Ovary (tissue), 9 donors: ENCODE results near the gene EIF3L. TPM values are rescaled to one million over a fixed set of nuclear protein-coding genes. Genes with fewer than 3 reads are reported as not detected.

Source experiments
- DNase-seq, 5 donors: peaks; one replicate each; pipeline ENCODE4 v3.0.0-alpha.2; 2019 to 2020
- H3K27ac ChIP-seq, 2 donors: fragments of 200-600 bp; one replicate each; pipeline versions ENCODE4 v1.5.1 to v1.8.0; 2019 to 2022
- H3K27me3 ChIP-seq: fragments of 200-600 bp; one replicate; pipeline ENCODE4 v1.8.0; 2022
- H3K36me3 ChIP-seq: fragments of 200-600 bp; sonication (generic); one replicate; pipeline ENCODE4 v1.5.1; 2019
- H3K4me1 ChIP-seq: one replicate; pipeline ENCODE4 v1.8.1; 2013; ENCODE audit warnings: mild to moderate bottlenecking, moderate library complexity; ENCODE audit not compliant: insufficient read depth
- H3K4me3 ChIP-seq: fragments of 200-600 bp; sonication (generic); one replicate; pipeline ENCODE4 v1.5.1; 2017
- H3K9me3 ChIP-seq, 2 donors: fragments of 200-600 bp in 1 of 2; sonication (generic) in 1 of 2; one replicate each; pipeline versions ENCODE4 v1.5.1 to v1.8.1; 2013 to 2019; ENCODE audit warnings: mild to moderate bottlenecking in 1 of 2, moderate library complexity in 1 of 2
- CTCF ChIP-seq, 3 donors: fragments of 450-650 bp in 2 of 3; fragments of 200-600 bp in 1 of 3; IDR thresholded peaks; one replicate each; pipeline versions ENCODE4 v1.5.1 to v1.8.0; 2016 to 2022; ENCODE audit warnings: antibody characterized with exemption in 3 of 3, mild to moderate bottlenecking in 1 of 3
- EP300 ChIP-seq: sonication (generic); formaldehyde crosslinking; IDR thresholded peaks from one replicate; pipeline ENCODE4 v1.6.1; 2017; ENCODE audit warnings: antibody characterized with exemption
- POLR2A ChIP-seq: fragments of 450-650 bp; IDR thresholded peaks from one replicate; pipeline ENCODE4 v1.6.1; 2017; ENCODE audit warnings: antibody characterized with exemption, mild to moderate bottlenecking, moderate library complexity
- WGBS, 3 donors: extraction: QIAGEN DNeasy Blood & Tissue Kit in 1 of 3; methylation state at CpG; one replicate each; pipeline versions ENCODE4 v1.1.5 to v1.1.7; 2013 to 2017; 5-methylcytosine and 5-hydroxymethylcytosine counted together
- intact Hi-C, 4 donors: fragments of 100-400 bp; cut with DNase I; formaldehyde crosslinking; loops; one replicate each; pipeline versions ENCODE4 v1.11.0 to v1.15.1; 2022 to 2023
- polyA plus RNA-seq, 2 donors: library from polyadenylated mRNA; stranded (reverse); fragments of 200-250 nt in 1 of 2; fragments of 350-450 nt in 1 of 2; fragmentation: Illumina TruSeq in 1 of 2; extraction: RNeasy Lipid Tissue Mini Kit (QIAGEN cat#74804) in 1 of 2; gene quantifications; one replicate each; pipeline ENCODE4 v1.2.3, GENCODE V29; 2013 to 2014
- total RNA-seq, 7 donors: library from RNA; depleted of rRNA in 2 of 7; stranded (reverse); fragments of >200 nt in 2 of 7; fragmentation: NEBNext Ultra II Directional in 3 of 7; extraction: Animal tissue kit (Norgen Biotek cat#: 25700) in 3 of 7; gene quantifications; one replicate each; pipeline versions ENCODE4 v1.1.0 to v1.2.4, GENCODE V29; 2016 to 2023
- donor health status: DM: no; HTN: no; CAD: no; lungs with moderate emphysema.
- donor health status: DM: no; HTN: no; CAD: no.
- donor health status: Bipolar disorder and iron deficiency.
- donor health status: DM: yes; HTN: yes; CAD: no.
- donor health status: DM: no; HTN: no; CAD: no.
- donor health status: DM: yes; HTN: yes; CAD: no.

EIF3L gene
- total and polyA plus RNA-seq, 9 donors = 534 to 1,344 (median 896) TPM

DNA sequence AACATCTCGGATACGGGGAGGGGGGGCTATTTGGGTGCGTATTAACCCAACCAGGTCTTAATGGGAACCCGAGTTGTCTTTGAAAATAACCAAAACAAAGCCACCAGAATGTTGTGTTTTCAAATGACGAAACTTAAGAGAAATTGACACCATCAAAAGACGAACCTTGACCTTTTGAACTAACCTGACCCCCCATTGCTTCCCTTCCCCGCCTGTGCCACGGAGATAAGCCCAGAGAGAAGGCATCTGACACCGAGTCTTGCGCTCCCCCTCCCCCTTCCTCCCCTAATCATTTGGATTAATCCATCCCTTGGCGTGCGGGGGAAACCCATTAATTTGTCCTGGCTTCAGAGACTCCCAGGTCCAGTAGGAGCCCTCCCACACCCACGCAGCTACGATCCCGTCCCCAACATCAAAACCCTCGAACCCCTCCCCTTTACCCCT, 46.0 kb upstream of the EIF3L start:
- TF ChIP-seq CTCF (IDR thresholded peaks at IDR 0.05) = no peak
- no peak for TF ChIP-seq EP300
- TF ChIP-seq POLR2A = no peak
- peak in 1 of 5 donors; percentile 38 for DNase-seq
- H3K9me3 ChIP-seq = no peaks in the 10 kb centered on the region
- no peak overlapping the region for H3K27ac ChIP-seq
- H3K36me3 ChIP-seq = no peaks in the 10 kb centered on the region
- no peaks in the 10 kb centered on the region for H3K27me3 ChIP-seq
- no peak overlapping the region for H3K4me3 ChIP-seq
- intact Hi-C loops = loop anchor here in 1 of 4 donors (5.0 kb wide), 1 partner anchor 141 kb away; no protein-coding TSS in a partner anchor
- 23 to 24% (median 23%) methylated on average over 16 of the region's 16 CpGs for whole genome bisulfite sequencing, 3 donors
- peaks cover 6% of the 10 kb centered on the region for H3K4me1 ChIP-seq

DNA sequence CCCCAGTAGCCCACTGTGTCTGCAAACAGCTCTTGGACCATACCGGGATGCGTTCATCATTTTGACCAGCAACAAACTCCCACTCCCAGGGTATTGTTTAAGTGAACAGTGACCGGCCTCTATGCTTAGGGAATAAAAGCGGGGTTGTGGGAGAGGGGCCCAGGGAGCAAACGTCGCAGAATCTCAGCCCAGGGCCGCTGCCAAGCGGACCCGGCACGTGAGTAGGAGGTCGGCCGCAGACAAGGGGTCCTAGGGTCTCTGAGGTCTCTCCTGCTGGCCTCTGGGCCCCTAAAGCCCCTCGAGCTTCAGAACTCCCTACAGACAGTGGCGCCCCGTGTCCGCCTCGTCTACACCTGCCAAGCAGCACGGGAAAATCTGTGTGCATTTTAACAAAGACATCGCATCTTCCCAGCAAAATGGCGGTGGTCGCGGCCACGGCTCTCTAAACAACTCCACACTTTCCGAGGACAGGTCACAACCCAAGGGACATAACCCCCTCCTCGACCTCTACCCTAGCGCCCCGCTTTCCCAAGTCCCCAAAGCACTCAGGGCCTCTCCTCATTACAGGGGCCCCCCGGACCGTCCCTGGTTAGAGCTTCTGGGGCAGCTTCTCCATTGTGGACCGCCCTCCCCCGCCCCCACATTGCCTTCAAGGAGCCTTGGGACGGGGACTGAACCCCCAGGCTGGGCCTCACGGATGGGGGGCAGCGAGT, 45.4 kb upstream of the EIF3L start:
- no peaks in the 10 kb centered on the region for H3K9me3 ChIP-seq
- H3K4me3 ChIP-seq = no peak overlapping the region
- 43 to 61% (median 53%) methylated on average over 34 of the region's 34 CpGs for WGBS, 3 donors
- H3K4me1 ChIP-seq = peaks cover 9% of the 10 kb centered on the region
- peak overlapping the region in 1 of 2 donors; percentile 10 for H3K27ac ChIP-seq
- no peaks in the 10 kb centered on the region for H3K27me3 ChIP-seq
- intact Hi-C loops = loop anchor here in 1 of 4 donors (5.0 kb wide), 1 partner anchor 141 kb away; no protein-coding TSS in a partner anchor
- peak in 3 of 5 donors; percentile 46 to 61 (median 54) for DNase-seq
- no peaks in the 10 kb centered on the region for H3K36me3 ChIP-seq
- TF ChIP-seq CTCF (IDR thresholded peaks at IDR 0.05) (no peak), EP300 (no peak), POLR2A (no peak)

DNA sequence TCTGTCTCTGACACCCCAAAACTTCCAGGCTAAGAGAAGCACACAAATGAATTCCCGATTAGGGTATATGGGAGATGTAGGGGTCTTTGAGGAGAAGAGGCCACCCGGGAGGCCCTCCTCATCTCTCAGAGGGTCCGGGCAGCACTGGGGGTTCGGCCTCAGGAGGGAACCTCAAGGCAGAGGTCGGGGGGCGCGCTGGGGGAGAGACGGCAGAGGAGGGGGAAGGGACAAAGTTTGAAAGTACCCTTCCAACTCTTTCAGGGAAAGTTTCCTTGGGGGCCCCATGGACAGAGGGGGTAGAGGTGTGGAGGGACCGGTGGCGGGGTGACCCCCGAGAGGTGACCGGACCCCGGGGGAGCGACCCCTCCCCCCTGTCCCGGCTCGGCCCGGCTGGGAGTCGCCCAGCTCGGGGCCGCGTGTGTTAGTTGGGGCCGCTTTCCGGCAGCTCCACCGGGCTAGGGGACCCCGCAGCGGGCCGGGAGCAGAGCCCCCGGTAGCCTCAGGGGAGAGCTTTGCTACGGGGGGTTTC, 44.8 kb upstream of the EIF3L start:
- Histone ChIP-seq H3K36me3 (no peaks in the 10 kb centered on the region), H3K9me3 (no peaks in the 10 kb centered on the region), H3K27me3 (no peaks in the 10 kb centered on the region), H3K4me1 (peaks cover 9% of the 10 kb centered on the region), H3K4me3 (peak overlapping the region; percentile 71), H3K27ac (peak overlapping the region; percentile 40 to 61)
- WGBS, 3 donors = 7 to 9% (median 8%) methylated on average over 17 to 29 of the region's 29 CpGs
- TF ChIP-seq POLR2A (no peak), CTCF (IDR thresholded peaks at IDR 0.05) (no peak), EP300 (no peak)
- intact Hi-C loops = loop anchor here in 1 of 4 donors (5.0 kb wide), 1 partner anchor 142 kb away; no protein-coding TSS in a partner anchor
- DNase-seq = peak in 3 of 5 donors; percentile 46 to 64 (median 61)

- Histone ChIP-seq H3K36me3 (no peaks in the 10 kb centered on the region), H3K4me3 (peak overlapping the region; percentile 71), H3K27me3 (no peaks in the 10 kb centered on the region), H3K4me1 (peaks cover 9% of the 10 kb centered on the region), H3K27ac (peak overlapping the region; percentile 40 to 61), H3K9me3 (no peaks in the 10 kb centered on the region)
- 3 to 5% (median 4%) methylated on average over 58 to 87 of the region's 87 CpGs for WGBS, 3 donors
- TF ChIP-seq EP300 (no peak), POLR2A (peak; percentile 76), CTCF (IDR thresholded peaks at IDR 0.05) (peak in 1 of 3 donors; percentile 9)
- intact Hi-C loops = loop anchor here in 1 of 4 donors (5.0 kb wide), 1 partner anchor 143 kb away; no protein-coding TSS in a partner anchor
- DNase-seq = peak; percentile 82 to 94 (median 91)
Observed at GRCh38 chr22:37804881-37805809, 44.1 kb upstream of the EIF3L start.
